WTC11 (cell line): ENCODE results near the gene CYRIA. TPM values are rescaled to one million over a fixed set of nuclear protein-coding genes. Genes with fewer than 3 reads are reported as not detected.

Experiments
- ATAC-seq: fragments of 200-7000 bp; cut with Tn5 transposase; 2 replicates; pipeline ENCODE4 v1.10.0; 2021; ENCODE audit warnings: mild to moderate bottlenecking, moderate library complexity
- CTCF ChIA-PET: fragments of 300-600 bp; sonication (Branson Sonifier 250); formaldehyde crosslinking; loops from one replicate; lab custom pipeline; 2021; ENCODE audit warnings: antibody characterized with exemption; lab: Charles Lee
- POLR2A ChIA-PET: fragments of 350-600 bp; sonication (Branson Sonifier 250); formaldehyde crosslinking; loops from one replicate; lab custom pipeline; 2021; ENCODE audit warnings: antibody characterized with exemption; lab: Charles Lee
- DNase-seq: peaks from one replicate; pipeline ENCODE4 v3.0.0; 2021; ENCODE audit warnings: low spot score
- H3K27ac Mint-ChIP-seq: 2 replicates; pipeline ENCODE4 v1.8.0; 2021; ENCODE audit warnings: mixed read lengths
- H3K27me3 Mint-ChIP-seq: 2 replicates; pipeline ENCODE4 v1.8.0; 2021; ENCODE audit warnings: low read depth, mild to moderate bottlenecking, moderate library complexity, mixed read lengths
- H3K36me3 Mint-ChIP-seq: 2 replicates; pipeline ENCODE4 v1.8.0; 2021; ENCODE audit warnings: mixed read lengths
- H3K4me1 Mint-ChIP-seq: 2 replicates; pipeline ENCODE4 v1.8.0; 2022; ENCODE audit warnings: mixed read lengths
- H3K4me3 Mint-ChIP-seq: 2 replicates; pipeline ENCODE4 v1.8.0; 2021; ENCODE audit warnings: mild to moderate bottlenecking, moderate library complexity, mixed read lengths
- H3K9me3 Mint-ChIP-seq: 2 replicates; pipeline ENCODE4 v1.8.0; 2021; ENCODE audit warnings: mixed read lengths
- EMX1 ChIP-seq: fragments of 250-450 bp; sonication (Bioruptor Pico); IDR thresholded peaks from 2 replicates; pipeline ENCODE4 v1.8.0; 2021; ENCODE audit warnings: mild to moderate bottlenecking
- FOXJ3 ChIP-seq: sonication (generic); formaldehyde crosslinking; IDR thresholded peaks from 2 replicates; pipeline ENCODE4 v1.9.0; 2021; ENCODE audit warnings: missing genetic modification reagents, mild to moderate bottlenecking, borderline replicate concordance
- FOXP1 ChIP-seq: sonication (generic); formaldehyde crosslinking; IDR thresholded peaks from 2 replicates; pipeline ENCODE4 v1.8.0; 2022; ENCODE audit warnings: missing genetic modification reagents, mild to moderate bottlenecking, moderate library complexity, borderline replicate concordance
- IRF1 ChIP-seq: sonication (generic); formaldehyde crosslinking; IDR thresholded peaks from 2 replicates; pipeline ENCODE4 v1.8.0; 2023; ENCODE audit warnings: missing genetic modification reagents
- NR1H2 ChIP-seq: sonication (generic); formaldehyde crosslinking; IDR thresholded peaks from 2 replicates; pipeline ENCODE4 v1.9.0; 2021; ENCODE audit warnings: mild to moderate bottlenecking, moderate library complexity, missing genetic modification reagents
- RELA ChIP-seq: sonication (generic); formaldehyde crosslinking; IDR thresholded peaks from 2 replicates; pipeline ENCODE4 v1.8.1; 2022; ENCODE audit warnings: missing genetic modification reagents, mild to moderate bottlenecking, borderline replicate concordance
- USF1 ChIP-seq: sonication (generic); formaldehyde crosslinking; IDR thresholded peaks from 2 replicates; pipeline ENCODE4 v1.8.0; 2022; ENCODE audit warnings: mild to moderate bottlenecking, missing genetic modification reagents
- ZNF138 ChIP-seq: sonication (generic); formaldehyde crosslinking; conservative IDR thresholded peaks from 2 replicates; pipeline ENCODE4 v1.8.1; 2022; ENCODE audit warnings: mild to moderate bottlenecking, moderate library complexity, missing genetic modification reagents
- ZNF423 ChIP-seq: fragments of 250-450 bp; sonication (Bioruptor Pico); IDR thresholded peaks from 2 replicates; pipeline ENCODE4 v2.1.2; 2022; ENCODE audit warnings: mild to moderate bottlenecking, moderate library complexity
- total RNA-seq: library from RNA; stranded (reverse); gene quantifications from 3 replicates; pipeline ENCODE4 v1.2.3, GENCODE V29; 2021
- TF ChIP-seq, protein P1 (sequence below): sonication (generic); formaldehyde crosslinking; IDR thresholded peaks from 2 replicates; pipeline ENCODE4 v1.8.0; 2023; ENCODE audit warnings: missing genetic modification reagents, mild to moderate bottlenecking, borderline replicate concordance
- TF ChIP-seq, protein P2 (sequence below): sonication (generic); formaldehyde crosslinking; IDR thresholded peaks from 2 replicates; pipeline ENCODE4 v1.8.1; 2023; ENCODE audit warnings: mild to moderate bottlenecking, missing genetic modification reagents, borderline replicate concordance
- TF ChIP-seq, protein P3 (sequence below): fragments of 250-450 bp; sonication (Bioruptor Pico); IDR thresholded peaks from 2 replicates; pipeline ENCODE4 v1.9.0; 2021; ENCODE audit warnings: mild to moderate bottlenecking
- TF ChIP-seq, protein P4 (sequence below): fragments of 250-450 bp; sonication (Bioruptor Pico); IDR thresholded peaks from 2 replicates; pipeline ENCODE4 v1.8.0; 2021; ENCODE audit warnings: mild to moderate bottlenecking

Gene CYRIA
- total RNA-seq, 1 experiment from 2014 or later: 8.3 TPM

DNA sequence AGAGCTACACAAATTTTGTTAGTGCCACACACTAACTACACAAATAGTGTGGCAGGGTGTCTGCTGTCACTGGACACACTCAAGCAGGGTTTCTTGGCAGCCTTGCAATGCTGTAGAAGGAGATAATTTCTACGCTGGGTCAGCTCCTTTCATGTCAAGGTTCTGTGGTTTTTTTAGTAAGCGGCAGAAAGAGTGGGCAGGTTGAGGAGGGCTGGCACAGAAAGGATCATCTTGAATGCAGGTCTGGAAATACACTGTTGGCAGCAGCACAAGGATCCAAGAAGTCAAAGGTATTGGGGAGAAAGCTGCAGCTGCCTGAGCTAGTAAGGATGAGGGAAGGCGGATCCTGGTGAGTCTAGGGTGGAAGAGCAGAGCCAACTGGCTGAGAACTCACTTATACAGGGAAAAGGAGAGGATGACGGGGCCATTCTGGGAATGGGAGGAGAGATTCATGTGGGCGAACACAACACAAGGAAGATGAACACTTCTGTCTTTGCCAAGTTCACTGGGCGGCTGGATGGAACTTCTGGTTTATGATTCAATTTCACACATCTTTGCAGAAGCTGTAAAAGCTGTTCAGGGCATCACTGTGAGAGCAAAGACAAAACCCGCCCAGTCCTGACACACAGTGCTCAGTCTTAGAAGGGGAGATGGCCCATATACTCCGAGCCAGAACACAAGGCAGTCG lies 16.9 kb upstream of the CYRIA start:
- ATAC-seq: no peak
- Mint-ChIP-seq H3K27ac (no peak overlapping the region), H3K4me3 (no peak overlapping the region), H3K9me3 (peaks cover 17% of the 10 kb centered on the region), H3K4me1 (no peaks in the 10 kb centered on the region), H3K27me3 (peaks cover 10% of the 10 kb centered on the region), H3K36me3 (peaks cover 11% of the 10 kb centered on the region)
- POLR2A ChIA-PET: no interaction called here
- no peak for DNase-seq
- CTCF ChIA-PET: interaction anchor here (1.2 kb wide), 1 partner anchor 69 kb away, joined by 3 read pairs; no protein-coding TSS in a partner anchor
- TF ChIP-seq, protein P1, sequence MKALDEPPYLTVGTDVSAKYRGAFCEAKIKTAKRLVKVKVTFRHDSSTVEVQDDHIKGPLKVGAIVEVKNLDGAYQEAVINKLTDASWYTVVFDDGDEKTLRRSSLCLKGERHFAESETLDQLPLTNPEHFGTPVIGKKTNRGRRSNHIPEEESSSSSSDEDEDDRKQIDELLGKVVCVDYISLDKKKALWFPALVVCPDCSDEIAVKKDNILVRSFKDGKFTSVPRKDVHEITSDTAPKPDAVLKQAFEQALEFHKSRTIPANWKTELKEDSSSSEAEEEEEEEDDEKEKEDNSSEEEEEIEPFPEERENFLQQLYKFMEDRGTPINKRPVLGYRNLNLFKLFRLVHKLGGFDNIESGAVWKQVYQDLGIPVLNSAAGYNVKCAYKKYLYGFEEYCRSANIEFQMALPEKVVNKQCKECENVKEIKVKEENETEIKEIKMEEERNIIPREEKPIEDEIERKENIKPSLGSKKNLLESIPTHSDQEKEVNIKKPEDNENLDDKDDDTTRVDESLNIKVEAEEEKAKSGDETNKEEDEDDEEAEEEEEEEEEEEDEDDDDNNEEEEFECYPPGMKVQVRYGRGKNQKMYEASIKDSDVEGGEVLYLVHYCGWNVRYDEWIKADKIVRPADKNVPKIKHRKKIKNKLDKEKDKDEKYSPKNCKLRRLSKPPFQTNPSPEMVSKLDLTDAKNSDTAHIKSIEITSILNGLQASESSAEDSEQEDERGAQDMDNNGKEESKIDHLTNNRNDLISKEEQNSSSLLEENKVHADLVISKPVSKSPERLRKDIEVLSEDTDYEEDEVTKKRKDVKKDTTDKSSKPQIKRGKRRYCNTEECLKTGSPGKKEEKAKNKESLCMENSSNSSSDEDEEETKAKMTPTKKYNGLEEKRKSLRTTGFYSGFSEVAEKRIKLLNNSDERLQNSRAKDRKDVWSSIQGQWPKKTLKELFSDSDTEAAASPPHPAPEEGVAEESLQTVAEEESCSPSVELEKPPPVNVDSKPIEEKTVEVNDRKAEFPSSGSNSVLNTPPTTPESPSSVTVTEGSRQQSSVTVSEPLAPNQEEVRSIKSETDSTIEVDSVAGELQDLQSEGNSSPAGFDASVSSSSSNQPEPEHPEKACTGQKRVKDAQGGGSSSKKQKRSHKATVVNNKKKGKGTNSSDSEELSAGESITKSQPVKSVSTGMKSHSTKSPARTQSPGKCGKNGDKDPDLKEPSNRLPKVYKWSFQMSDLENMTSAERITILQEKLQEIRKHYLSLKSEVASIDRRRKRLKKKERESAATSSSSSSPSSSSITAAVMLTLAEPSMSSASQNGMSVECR (CRISPR knock-in tag): no peak
- TF ChIP-seq EMX1 (CRISPR knock-in tag) (no peak), RELA (no peak), FOXJ3 (no peak), ZNF138 (CRISPR knock-in tag) (no peak), FOXP1 (CRISPR knock-in tag) (no peak), NR1H2 (CRISPR knock-in tag) (no peak)
- TF ChIP-seq, protein P2, sequence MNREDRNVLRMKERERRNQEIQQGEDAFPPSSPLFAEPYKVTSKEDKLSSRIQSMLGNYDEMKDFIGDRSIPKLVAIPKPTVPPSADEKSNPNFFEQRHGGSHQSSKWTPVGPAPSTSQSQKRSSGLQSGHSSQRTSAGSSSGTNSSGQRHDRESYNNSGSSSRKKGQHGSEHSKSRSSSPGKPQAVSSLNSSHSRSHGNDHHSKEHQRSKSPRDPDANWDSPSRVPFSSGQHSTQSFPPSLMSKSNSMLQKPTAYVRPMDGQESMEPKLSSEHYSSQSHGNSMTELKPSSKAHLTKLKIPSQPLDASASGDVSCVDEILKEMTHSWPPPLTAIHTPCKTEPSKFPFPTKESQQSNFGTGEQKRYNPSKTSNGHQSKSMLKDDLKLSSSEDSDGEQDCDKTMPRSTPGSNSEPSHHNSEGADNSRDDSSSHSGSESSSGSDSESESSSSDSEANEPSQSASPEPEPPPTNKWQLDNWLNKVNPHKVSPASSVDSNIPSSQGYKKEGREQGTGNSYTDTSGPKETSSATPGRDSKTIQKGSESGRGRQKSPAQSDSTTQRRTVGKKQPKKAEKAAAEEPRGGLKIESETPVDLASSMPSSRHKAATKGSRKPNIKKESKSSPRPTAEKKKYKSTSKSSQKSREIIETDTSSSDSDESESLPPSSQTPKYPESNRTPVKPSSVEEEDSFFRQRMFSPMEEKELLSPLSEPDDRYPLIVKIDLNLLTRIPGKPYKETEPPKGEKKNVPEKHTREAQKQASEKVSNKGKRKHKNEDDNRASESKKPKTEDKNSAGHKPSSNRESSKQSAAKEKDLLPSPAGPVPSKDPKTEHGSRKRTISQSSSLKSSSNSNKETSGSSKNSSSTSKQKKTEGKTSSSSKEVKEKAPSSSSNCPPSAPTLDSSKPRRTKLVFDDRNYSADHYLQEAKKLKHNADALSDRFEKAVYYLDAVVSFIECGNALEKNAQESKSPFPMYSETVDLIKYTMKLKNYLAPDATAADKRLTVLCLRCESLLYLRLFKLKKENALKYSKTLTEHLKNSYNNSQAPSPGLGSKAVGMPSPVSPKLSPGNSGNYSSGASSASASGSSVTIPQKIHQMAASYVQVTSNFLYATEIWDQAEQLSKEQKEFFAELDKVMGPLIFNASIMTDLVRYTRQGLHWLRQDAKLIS (CRISPR knock-in tag): no peak
- TF ChIP-seq, protein P3, sequence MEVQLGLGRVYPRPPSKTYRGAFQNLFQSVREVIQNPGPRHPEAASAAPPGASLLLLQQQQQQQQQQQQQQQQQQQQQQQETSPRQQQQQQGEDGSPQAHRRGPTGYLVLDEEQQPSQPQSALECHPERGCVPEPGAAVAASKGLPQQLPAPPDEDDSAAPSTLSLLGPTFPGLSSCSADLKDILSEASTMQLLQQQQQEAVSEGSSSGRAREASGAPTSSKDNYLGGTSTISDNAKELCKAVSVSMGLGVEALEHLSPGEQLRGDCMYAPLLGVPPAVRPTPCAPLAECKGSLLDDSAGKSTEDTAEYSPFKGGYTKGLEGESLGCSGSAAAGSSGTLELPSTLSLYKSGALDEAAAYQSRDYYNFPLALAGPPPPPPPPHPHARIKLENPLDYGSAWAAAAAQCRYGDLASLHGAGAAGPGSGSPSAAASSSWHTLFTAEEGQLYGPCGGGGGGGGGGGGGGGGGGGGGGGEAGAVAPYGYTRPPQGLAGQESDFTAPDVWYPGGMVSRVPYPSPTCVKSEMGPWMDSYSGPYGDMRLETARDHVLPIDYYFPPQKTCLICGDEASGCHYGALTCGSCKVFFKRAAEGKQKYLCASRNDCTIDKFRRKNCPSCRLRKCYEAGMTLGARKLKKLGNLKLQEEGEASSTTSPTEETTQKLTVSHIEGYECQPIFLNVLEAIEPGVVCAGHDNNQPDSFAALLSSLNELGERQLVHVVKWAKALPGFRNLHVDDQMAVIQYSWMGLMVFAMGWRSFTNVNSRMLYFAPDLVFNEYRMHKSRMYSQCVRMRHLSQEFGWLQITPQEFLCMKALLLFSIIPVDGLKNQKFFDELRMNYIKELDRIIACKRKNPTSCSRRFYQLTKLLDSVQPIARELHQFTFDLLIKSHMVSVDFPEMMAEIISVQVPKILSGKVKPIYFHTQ (CRISPR knock-in tag): no peak
- TF ChIP-seq, protein P4, sequence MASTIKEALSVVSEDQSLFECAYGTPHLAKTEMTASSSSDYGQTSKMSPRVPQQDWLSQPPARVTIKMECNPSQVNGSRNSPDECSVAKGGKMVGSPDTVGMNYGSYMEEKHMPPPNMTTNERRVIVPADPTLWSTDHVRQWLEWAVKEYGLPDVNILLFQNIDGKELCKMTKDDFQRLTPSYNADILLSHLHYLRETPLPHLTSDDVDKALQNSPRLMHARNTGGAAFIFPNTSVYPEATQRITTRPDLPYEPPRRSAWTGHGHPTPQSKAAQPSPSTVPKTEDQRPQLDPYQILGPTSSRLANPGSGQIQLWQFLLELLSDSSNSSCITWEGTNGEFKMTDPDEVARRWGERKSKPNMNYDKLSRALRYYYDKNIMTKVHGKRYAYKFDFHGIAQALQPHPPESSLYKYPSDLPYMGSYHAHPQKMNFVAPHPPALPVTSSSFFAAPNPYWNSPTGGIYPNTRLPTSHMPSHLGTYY (CRISPR knock-in tag): no peak

DNA sequence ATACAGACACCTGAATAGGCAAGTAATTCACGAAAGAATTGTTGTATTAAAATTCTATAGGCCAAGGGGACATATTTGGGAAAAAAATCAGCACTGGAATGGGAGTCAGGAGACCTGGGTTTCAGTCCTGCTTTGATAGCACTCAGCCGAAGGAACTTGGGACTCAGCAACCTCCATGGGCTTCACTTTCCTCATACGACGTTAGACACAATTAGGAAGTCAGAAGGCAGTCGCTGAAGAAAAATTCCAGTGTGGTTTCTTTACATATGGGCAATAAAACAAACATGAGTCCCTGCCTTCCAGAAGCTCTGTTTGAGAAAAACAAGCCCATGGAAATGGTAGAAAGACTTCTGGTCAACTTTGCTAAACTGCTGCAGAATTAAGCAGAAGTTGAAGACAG lies 15.1 kb upstream of the CYRIA start:
- DNase-seq: no peak
- TF ChIP-seq ZNF423 (CRISPR knock-in tag) (no peak), IRF1 (CRISPR knock-in tag) (no peak), EMX1 (CRISPR knock-in tag) (no peak), USF1 (CRISPR knock-in tag) (no peak)
- ChIA-PET CTCF (interaction anchor here (1.0 kb wide), 1 partner anchor 27 kb away, joined by 3 read pairs; no protein-coding TSS in a partner anchor), POLR2A (no interaction called here)
- Mint-ChIP-seq H3K4me3 (no peak overlapping the region), H3K27ac (no peak overlapping the region), H3K36me3 (peaks cover 11% of the 10 kb centered on the region), H3K4me1 (no peaks in the 10 kb centered on the region), H3K9me3 (peaks cover 29% of the 10 kb centered on the region), H3K27me3 (peaks cover 11% of the 10 kb centered on the region)
- no peak for ATAC-seq
